ENCODE measurements around the gene SLC51A.
"Not testable (repeated sequence)": the region's sequence is repeated elsewhere in the genome, so short reads cannot be mapped to it uniquely, and the experiment has no call there.

SLC51A gene

GRCh38 chr3:196193736-196194541 is 22.4 kb upstream of the SLC51A start:
- no peak for DNase-seq

DNA sequence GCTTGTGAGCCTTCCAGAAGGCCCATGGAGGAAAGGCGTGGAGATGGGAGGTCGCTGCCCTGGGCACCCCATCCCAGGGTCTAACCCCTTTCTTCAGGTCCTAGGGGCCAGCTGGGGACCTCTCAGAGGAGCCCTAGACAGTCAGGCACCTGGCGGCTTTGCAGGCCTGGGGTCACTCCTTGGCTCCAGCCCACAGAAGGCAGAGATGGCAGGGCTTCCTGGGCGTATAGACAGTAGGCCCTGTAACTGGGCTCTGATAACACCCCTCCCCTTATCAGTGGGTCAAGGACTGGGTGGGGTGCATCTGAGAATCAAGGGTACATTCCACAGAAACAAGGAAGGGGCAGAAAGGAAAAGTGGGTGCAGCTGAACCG is 21.8 kb upstream of the SLC51A start:
- DNase-seq, result no peak

GRCh38 chr3:196195664-196196265 is 20.6 kb upstream of the SLC51A start:
- DNase-seq, result no peak

GRCh38 chr3:196197524-196197923 is 18.8 kb upstream of the SLC51A start:
- DNase-seq, result no peak

GRCh38 chr3:196198081-196198675 is 18.2 kb upstream of the SLC51A start:
- DNase-seq, result no peak

DNA sequence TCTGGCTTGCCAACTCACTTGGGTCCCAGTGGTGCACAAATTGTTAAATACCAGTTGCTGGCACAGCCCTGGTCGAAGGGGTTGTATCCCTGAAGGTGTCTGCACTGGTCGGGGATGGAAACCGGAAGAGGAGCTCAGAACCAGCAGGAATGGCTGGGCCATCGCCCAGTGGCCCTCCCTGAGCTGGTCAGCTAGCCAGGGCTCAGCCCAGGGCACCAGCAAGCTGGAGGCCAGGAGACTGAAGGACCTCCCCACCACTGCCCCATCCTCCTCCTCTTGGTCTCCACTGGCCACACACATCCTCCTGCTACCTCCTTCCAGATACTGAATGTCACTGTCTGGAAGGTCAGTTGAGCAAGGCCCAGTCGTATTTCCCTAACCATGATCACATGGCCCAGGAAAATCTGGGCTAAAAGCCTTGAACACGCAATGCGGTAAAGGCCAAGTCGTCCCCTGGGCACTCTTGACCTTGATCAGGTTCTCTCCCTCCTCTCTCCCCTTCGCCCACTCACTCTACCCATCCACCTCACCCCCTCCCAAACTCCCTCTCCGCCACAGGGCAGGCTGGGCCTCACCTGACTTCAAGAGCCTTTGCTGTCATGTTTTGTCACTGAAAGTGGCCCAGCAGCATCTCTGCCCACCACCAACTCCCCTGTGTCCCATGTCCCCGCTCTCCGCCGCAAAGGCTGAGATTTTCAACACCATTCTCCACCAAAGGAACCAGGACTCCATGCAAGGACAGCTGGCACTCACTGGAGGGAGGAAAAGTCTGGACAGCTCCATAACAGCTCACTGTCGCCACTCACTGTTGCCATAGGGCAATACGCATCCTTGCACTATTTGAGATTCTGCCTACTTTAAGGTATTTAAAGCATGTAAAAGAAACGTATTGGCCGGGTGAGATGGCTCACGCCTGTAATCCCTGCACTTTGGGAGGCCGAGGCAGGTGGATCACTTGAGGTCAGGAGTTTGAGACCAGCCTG is 17.3 kb upstream of the SLC51A start:
- peak in 1 of 2 experiments; percentile 22 for DNase-seq

DNA sequence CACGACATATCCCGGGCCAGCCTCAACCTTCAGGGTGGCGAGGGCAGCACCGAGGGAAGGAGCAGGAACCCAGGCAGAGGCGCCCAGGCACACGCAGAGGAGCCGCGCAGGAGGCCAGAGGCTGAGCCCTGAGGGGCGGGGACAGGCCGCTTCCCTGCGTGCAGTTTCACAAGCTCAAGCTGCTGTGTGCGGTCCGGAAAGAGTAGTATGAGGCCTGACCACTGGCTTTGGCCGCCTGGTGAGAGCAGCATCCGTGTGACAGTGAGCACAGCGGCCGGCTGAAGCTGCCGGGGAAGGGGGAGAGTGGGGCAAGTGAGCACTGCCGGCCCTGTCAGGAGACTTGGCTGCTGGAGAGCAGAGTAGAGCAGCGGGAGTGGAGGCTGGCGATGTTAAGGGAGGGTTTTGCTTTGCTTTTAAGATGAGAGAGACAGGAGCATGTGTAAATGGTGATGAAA is 13.8 kb upstream of the SLC51A start:
- DNase-seq, result no peak

GRCh38 chr3:196203846-196204245 is 12.5 kb upstream of the SLC51A start:
- no peak for DNase-seq

DNA sequence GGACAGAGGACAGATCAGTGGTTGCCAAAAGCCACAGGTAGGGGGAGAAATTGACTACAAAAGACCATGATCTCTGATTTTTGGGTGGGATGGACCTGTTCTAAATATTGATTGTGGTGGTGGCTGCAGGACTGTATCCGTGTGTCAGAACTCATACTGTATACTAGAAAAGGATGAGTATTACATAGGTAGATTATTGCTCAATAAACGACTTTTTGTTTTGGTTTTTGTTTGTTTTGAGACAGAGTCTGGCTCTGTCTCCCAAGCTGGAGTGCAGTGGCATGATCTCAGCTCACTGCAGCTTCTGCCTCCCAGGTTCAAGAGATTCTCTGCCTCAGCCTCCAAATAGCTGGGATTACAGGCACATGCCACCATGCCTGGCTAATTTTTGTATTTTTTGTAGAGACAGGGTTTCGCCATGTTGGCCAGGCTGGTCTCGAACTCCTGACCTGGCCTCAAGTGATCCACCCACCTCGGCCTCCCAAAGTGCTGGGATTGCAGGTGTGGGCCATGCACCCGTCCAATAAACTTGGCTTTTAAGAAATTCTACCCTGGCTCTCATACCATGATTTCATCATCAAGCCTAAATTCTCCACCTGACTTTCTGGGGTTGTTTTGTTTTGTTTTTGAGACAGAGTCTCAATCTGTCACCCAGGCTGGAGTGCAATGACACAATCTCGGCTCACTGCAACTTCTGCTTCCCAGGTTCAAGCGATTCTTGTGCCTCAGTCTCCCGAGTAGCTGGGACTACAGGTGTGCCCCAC is 10.7 kb upstream of the SLC51A start:
- DNase-seq, result not testable (repeated sequence)

DNA sequence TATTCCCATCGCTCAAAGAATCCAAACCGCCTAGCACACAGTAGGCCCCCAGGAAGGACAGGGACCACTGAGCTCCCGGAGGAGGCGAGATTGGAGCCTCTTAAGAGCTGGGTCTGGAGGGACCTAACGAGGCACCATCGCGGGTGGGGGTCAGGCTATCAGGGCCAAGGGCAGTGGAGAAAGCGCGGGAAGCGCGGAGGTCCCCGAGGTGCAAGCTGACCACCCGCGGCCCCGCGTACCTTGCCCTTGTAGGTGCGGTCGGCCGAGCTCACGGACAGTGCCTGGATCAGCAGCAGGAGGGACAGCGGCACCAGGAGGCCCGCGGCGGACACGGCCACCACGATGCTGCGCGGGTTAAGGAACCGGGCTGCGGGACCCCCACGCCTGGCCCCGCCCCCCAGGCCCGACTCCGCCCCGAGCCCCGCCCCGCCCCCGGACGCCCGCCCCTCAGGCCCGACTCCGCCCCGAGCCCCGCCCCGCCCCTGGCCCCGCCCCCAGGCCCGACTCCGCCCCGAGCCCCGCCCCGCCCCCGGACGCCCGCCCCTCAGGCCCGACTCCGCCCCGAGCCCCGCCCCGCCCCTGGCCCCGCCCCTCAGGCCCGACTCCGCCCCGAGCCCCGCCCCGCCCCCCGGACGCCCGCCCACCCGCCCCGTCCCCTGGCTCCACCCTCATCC is 9.0 kb upstream of the SLC51A start:
- no peak for DNase-seq

- DNase-seq, result peak; percentile 23 to 25
Measured at GRCh38 chr3:196207833-196208607, 8.3 kb upstream of the SLC51A start.

DNA sequence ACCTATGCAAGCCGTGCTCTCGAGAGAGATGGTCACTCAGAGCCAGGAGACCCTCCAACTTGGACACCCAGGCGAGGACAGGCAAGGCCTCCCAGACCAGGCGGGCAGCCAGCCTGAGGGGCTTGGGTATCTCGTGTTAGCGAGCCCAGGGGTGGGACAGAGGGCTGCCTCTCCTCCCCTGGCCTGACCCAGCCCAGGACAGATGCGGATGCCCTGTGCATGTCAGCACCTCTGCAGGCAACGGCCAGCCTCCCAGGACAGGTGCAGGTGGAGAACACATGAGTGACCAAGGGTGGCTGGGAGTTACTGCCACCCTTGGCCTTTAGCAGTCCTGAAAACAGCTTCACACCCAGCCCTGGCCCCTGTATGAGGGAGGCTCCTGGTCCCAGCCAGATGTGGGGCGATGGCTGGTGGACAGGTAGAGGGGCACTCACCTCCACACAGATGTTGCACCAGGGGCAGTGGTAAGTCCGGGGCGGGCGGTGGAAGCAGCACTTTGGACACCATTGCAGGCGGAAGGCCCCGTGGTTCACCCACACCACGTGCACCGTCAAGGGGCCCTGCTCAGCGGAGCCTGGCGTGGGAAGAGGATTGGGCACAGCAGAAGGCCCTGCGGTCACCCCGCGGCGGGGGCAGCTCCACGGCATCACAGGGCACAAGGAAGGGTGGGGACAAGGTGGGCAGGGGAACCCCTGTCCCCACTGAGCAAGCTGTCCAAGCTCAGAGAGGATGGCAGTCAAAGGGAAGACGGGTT is 7.2 kb upstream of the SLC51A start:
- no peak for DNase-seq

DNA sequence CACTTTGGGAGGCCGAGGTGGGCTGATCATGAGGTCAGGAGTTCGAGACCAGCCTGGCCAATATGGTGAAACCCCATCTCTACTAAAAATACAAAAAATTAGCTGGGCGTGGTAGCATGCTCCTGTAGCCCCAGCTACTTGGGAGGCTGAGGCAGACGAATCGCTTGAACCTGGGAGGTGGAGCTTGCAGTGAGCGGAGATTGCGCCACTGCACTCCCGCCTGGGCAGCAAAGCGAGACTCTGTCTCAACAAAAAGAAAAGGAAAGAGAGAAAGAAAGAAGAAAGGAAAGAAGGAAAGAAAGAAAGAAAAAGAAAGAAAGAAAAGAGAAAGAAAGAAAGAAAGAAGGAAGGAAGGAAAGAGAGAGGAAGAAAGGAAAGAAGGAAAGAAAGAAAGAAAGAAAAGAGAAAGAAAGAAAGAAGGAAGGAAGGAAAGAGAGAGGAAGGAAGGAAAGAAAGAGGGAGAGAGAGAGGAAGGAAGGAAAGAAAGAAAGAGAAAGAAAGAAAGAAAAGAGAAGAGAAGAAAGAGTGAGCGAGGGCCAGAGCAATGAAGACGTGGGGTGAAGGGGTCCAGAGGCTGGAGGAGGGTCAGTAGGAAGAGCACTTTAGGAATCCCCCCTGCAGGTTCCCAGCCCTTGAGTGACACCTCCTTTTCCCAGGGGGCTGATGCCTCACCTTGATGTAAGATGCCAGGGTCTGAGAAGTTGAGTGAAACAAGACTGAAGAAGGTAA is 6.2 kb upstream of the SLC51A start:
- DNase-seq, result not testable (repeated sequence)

DNA sequence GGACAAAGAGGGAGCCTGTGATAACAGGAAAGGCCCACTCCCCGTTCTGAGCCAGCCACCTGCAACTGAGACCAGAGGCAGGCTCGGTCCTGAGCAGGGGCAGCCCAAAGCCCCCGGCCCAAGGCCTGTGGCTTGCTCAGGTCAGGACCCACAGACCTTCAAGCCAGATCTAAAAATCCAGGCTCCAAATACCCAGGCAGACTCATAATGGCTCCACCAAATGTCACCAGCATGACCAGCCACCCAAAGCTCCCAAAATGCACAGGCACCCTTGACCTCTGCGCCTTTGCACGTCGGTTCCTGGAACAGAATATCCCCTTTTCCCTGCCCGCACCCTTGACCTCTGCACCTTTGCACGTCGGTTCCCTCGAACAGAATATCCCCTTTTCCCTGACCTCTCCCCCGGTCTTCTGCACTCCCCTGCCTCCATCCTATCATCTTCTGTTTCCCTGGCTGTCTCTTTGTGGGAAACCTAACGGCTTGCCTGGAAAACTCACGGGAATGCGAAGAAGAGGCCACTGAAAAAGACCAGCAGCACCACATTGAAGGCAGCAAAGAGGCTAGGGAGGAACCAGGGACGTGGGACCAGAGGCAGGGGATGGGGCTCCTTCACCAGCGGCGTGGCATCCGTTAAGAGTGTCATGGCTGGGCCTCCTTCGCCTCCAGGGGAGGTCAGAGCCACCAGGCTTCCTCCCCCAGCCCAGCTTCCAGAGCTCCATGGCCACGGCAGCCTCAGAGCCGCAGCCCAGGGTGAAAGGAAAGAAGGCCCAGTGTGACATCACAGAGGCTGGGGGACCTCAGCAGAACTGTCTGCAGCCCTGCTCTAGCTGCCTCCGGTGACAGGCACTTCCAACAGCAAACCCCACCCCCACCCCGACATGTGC is 5.4 kb upstream of the SLC51A start, which contains the start of gene ZDHHC19:
TSS of gene ZDHHC19 (minus strand) at position 728 of the 884 bp plus-strand sequence. CDS start at position 643, 85 bp downstream.
- no peak for DNase-seq

GRCh38 chr3:196214783-196215441 is 1.4 kb upstream of the SLC51A start:
- DNase-seq, result no peak

- DNase-seq, result no peak
Measured at GRCh38 chr3:196215493-196216020, 777 bp upstream of the SLC51A start.

DNA sequence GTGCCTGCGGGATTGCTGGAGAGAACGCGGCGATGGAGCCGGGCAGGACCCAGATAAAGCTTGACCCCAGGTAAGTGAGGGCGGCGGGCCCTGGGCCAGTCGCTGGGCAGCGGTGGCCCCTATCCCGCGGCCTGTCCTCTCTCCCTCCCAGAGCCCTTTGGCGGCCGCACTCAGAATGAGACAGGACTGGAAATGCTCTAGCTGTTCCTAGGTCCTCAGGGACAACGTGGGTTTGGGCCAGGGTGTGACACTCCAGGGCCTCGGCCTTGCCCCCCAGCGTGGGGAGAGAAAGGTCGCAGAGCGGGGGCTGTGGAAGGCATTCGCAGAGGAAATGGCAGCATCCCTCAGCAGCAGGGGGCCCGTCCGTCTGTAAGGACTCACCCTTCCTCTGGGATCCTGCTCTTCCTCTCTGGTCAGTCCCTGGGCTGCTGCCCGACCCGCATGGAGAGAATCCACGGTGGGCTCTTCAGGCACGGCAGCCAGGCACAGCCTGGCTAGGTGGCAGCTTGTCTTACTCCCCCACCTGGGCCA is 412 bp downstream of the SLC51A start:
- no peak for DNase-seq
